ENCODE measurements around the gene CAMTA2. TPM values are rescaled to one million over a fixed set of nuclear protein-coding genes. Genes with fewer than 3 reads are reported as not detected.
A peak's percentile ranks its signal among the peaks of the same experiment; 100 is the strongest.

CAMTA2 gene
- total RNA-seq, 1 donor from 2014 or later: 83.5 TPM

- Mint-ChIP-seq H3K27me3 (ENCODE audit: unreplicated experiment) (no peaks in the 10 kb centered on the region), H3K9me3 (ENCODE audit: unreplicated experiment) (no peaks in the 10 kb centered on the region), H3K4me1 (ENCODE audit: unreplicated experiment) (no peaks in the 10 kb centered on the region), H3K36me3 (ENCODE audit: unreplicated experiment) (peaks cover 25% of the 10 kb centered on the region), H3K4me3 (ENCODE audit: unreplicated experiment) (no peak overlapping the region), H3K27ac (ENCODE audit: unreplicated experiment) (no peak overlapping the region)
- no peak for TF ChIP-seq CTCF (IDR thresholded peaks at IDR 0.05)
- DNase-seq (ENCODE audit: extremely low spot score, unreplicated experiment): no peak
Measured at GRCh38 chr17:5014357-5014756, 26.9 kb upstream of the CAMTA2 start.

- H3K9me3 Mint-ChIP-seq (ENCODE audit: unreplicated experiment): no peaks in the 10 kb centered on the region
- TF ChIP-seq CTCF (IDR thresholded peaks at IDR 0.05): no peak
- peaks cover 36% of the 10 kb centered on the region for H3K36me3 Mint-ChIP-seq (ENCODE audit: unreplicated experiment)
- no peak overlapping the region for H3K4me3 Mint-ChIP-seq (ENCODE audit: unreplicated experiment)
- peak overlapping the region; percentile 12 for H3K27ac Mint-ChIP-seq (ENCODE audit: unreplicated experiment)
- no peak for DNase-seq (ENCODE audit: extremely low spot score, unreplicated experiment)
- H3K4me1 Mint-ChIP-seq (ENCODE audit: unreplicated experiment): no peaks in the 10 kb centered on the region
- no peaks in the 10 kb centered on the region for H3K27me3 Mint-ChIP-seq (ENCODE audit: unreplicated experiment)
Measured at GRCh38 chr17:5011928-5012327, 24.5 kb upstream of the CAMTA2 start.

- no peak for TF ChIP-seq CTCF (IDR thresholded peaks at IDR 0.05)
- H3K4me3 Mint-ChIP-seq (ENCODE audit: unreplicated experiment): no peak overlapping the region
- peaks cover 58% of the 10 kb centered on the region for H3K36me3 Mint-ChIP-seq (ENCODE audit: unreplicated experiment)
- no peaks in the 10 kb centered on the region for H3K9me3 Mint-ChIP-seq (ENCODE audit: unreplicated experiment)
- no peak overlapping the region for H3K27ac Mint-ChIP-seq (ENCODE audit: unreplicated experiment)
- no peaks in the 10 kb centered on the region for H3K27me3 Mint-ChIP-seq (ENCODE audit: unreplicated experiment)
- DNase-seq (ENCODE audit: extremely low spot score, unreplicated experiment): no peak
- peaks cover 20% of the 10 kb centered on the region for H3K4me1 Mint-ChIP-seq (ENCODE audit: unreplicated experiment)
Measured at GRCh38 chr17:5003214-5003867, 15.9 kb upstream of the CAMTA2 start.

- no peak overlapping the region for H3K4me3 Mint-ChIP-seq (ENCODE audit: unreplicated experiment)
- no peaks in the 10 kb centered on the region for H3K9me3 Mint-ChIP-seq (ENCODE audit: unreplicated experiment)
- H3K27ac Mint-ChIP-seq (ENCODE audit: unreplicated experiment): no peak overlapping the region
- H3K36me3 Mint-ChIP-seq (ENCODE audit: unreplicated experiment): peaks cover 49% of the 10 kb centered on the region
- H3K4me1 Mint-ChIP-seq (ENCODE audit: unreplicated experiment): peaks cover 20% of the 10 kb centered on the region
- H3K27me3 Mint-ChIP-seq (ENCODE audit: unreplicated experiment): no peaks in the 10 kb centered on the region
- no peak for DNase-seq (ENCODE audit: extremely low spot score, unreplicated experiment)
- TF ChIP-seq CTCF (IDR thresholded peaks at IDR 0.05): no peak
Measured at GRCh38 chr17:5002121-5002788, 14.8 kb upstream of the CAMTA2 start.

- no peak for TF ChIP-seq CTCF (IDR thresholded peaks at IDR 0.05)
- DNase-seq (ENCODE audit: extremely low spot score, unreplicated experiment): no peak
- Mint-ChIP-seq H3K36me3 (ENCODE audit: unreplicated experiment) (peaks cover 36% of the 10 kb centered on the region), H3K27me3 (ENCODE audit: unreplicated experiment) (no peaks in the 10 kb centered on the region), H3K27ac (ENCODE audit: unreplicated experiment) (peak overlapping the region; percentile 34), H3K4me3 (ENCODE audit: unreplicated experiment) (peak overlapping the region; percentile 88), H3K9me3 (ENCODE audit: unreplicated experiment) (no peaks in the 10 kb centered on the region), H3K4me1 (ENCODE audit: unreplicated experiment) (peaks cover 23% of the 10 kb centered on the region)
Measured at GRCh38 chr17:5000237-5000639, 12.8 kb upstream of the CAMTA2 start.
